SK-N-SH (cell line): ENCODE data around the gene COP1. TPM values are rescaled to one million over a fixed set of nuclear protein-coding genes. Genes with fewer than 3 reads are reported as not detected.

Source experiments
- CTCF ChIA-PET: fragments of 300-600, 350-600 bp; formaldehyde crosslinking; extraction: SDS; loops from one replicate; lab custom pipeline; 2021; lab: Yijun Ruan, JAX
- POLR2A ChIA-PET: fragments of 350-600 bp; sonication (Branson Sonifier 250); formaldehyde crosslinking; extraction: SDS; loops from one replicate; lab custom pipeline; 2020; ENCODE audit warnings: antibody characterized with exemption, inconsistent platforms; lab: Yijun Ruan, JAX
- DNase-seq: peaks from one replicate; pipeline ENCODE4 v3.0.0; 2012
- H2AFZ ChIP-seq: fragments of 200-600 bp; sonication (generic); 2 replicates; pipeline ENCODE4 v1.8.1; 2016; ENCODE audit warnings: antibody characterized with exemption, mild to moderate bottlenecking, low read depth
- H3F3A ChIP-seq: fragments of 200-600 bp; sonication (generic); replicated peaks from 2 replicates; pipeline ENCODE3; 2016; ENCODE audit warnings: antibody characterized with exemption, mild to moderate bottlenecking; ENCODE audit not compliant: insufficient read depth
- H3K27ac ChIP-seq, 2 experiments: fragments of 200-500 bp in 1 of 2; fragments of 200-600 bp in 1 of 2; sonication (Bioruptor generic) in 1 of 2; sonication (generic), shearing (Covaris generic) in 1 of 2; 2 replicates each; pipeline versions ENCODE4 v1.5.1 to v1.6.1; 2014 to 2016; ENCODE audit warnings: low read depth in 2 of 2, inconsistent platforms in 1 of 2, low read length in 1 of 2, mild to moderate bottlenecking in 1 of 2, mixed read lengths in 1 of 2
- H3K27me3 ChIP-seq: fragments of 200-600 bp; sonication (generic), shearing (Covaris generic); 2 replicates; pipeline ENCODE4 v1.6.1; 2016; ENCODE audit warnings: mixed run types; ENCODE audit not compliant: insufficient read depth
- H3K36me3 ChIP-seq, 2 experiments: fragments of 200-500 bp in 1 of 2; fragments of 200-600 bp in 1 of 2; sonication (Bioruptor generic) in 1 of 2; sonication (generic) in 1 of 2; replicated peaks in 1 of 2; 2 replicates each; pipeline versions ENCODE3 to v1.5.1; 2014 to 2016; ENCODE audit warnings: low read length in 1 of 2, mild to moderate bottlenecking in 1 of 2; ENCODE audit not compliant: insufficient read depth in 2 of 2, control insufficient read depth in 1 of 2
- H3K4me1 ChIP-seq, 2 experiments: fragments of 200-500 bp in 1 of 2; fragments of 200-600 bp in 1 of 2; sonication (Bioruptor generic) in 1 of 2; sonication (generic), shearing (Covaris generic) in 1 of 2; 2 replicates each; pipeline versions ENCODE4 v1.5.1 to v1.6.1; 2014 to 2016; ENCODE audit warnings: low read depth in 1 of 2, low read length in 1 of 2, mixed run types in 1 of 2; ENCODE audit not compliant: insufficient read depth in 2 of 2, control insufficient read depth in 1 of 2
- H3K4me2 ChIP-seq: fragments of 200-600 bp; sonication (generic), shearing (Covaris generic); 2 replicates; pipeline ENCODE4 v1.6.1; 2017; ENCODE audit warnings: mixed run types
- H3K4me3 ChIP-seq, 2 experiments: fragments of 200-500 bp in 1 of 2; fragments of 200-600 bp in 1 of 2; sonication (Bioruptor generic) in 1 of 2; sonication (generic), shearing (Covaris generic) in 1 of 2; 2 replicates each; pipeline versions ENCODE4 v1.5.1 to v1.8.1; 2014 to 2016; ENCODE audit warnings: low read depth in 2 of 2, inconsistent platforms in 1 of 2, low read length in 1 of 2, mild to moderate bottlenecking in 1 of 2, mixed read lengths in 1 of 2, moderate library complexity in 1 of 2
- H3K79me2 ChIP-seq: fragments of 200-600 bp; sonication (generic); 2 replicates; pipeline ENCODE4 v1.8.1; 2017; ENCODE audit warnings: mild to moderate bottlenecking; ENCODE audit not compliant: insufficient read depth
- H3K9ac ChIP-seq: fragments of 200-600 bp; sonication (generic); 2 replicates; pipeline ENCODE4 v1.6.1; 2017; ENCODE audit warnings: mixed run types
- H3K9me2 ChIP-seq: fragments of 200-600 bp; sonication (generic); 2 replicates; pipeline ENCODE4 v1.6.1; 2017; ENCODE audit warnings: mixed run types
- H3K9me3 ChIP-seq: fragments of 200-600 bp; sonication (generic); 2 replicates; pipeline ENCODE4 v1.6.1; 2017; ENCODE audit warnings: mixed run types, mild to moderate bottlenecking, moderate library complexity
- H4K20me1 ChIP-seq: fragments of 200-600 bp; sonication (generic); 2 replicates; pipeline ENCODE4 v1.6.1; 2017; ENCODE audit warnings: mild to moderate bottlenecking, mixed run types; ENCODE audit not compliant: insufficient read depth
- ELF1 ChIP-seq: IDR thresholded peaks from 2 replicates; pipeline ENCODE4 v1.4.0; 2012
- EP300 ChIP-seq, 2 experiments: IDR thresholded peaks; 2 replicates each; pipeline versions ENCODE4 v1.4.0 to v1.6.1; 2012; ENCODE audit warnings: borderline replicate concordance in 1 of 2, low read depth in 1 of 2, low read length in 1 of 2
- EZH2phosphoT487 ChIP-seq: fragments of 200-600 bp; sonication (generic); IDR thresholded peaks from 2 replicates; pipeline ENCODE4 v1.6.1; 2017; ENCODE audit warnings: low read depth, mixed run types, mild to moderate bottlenecking, antibody characterized with exemption, moderate library complexity, borderline replicate concordance
- FOSL2 ChIP-seq: IDR thresholded peaks from 2 replicates; pipeline ENCODE4 v1.4.0; 2012; ENCODE audit warnings: low read depth, mild to moderate bottlenecking, moderate library complexity, borderline replicate concordance
- FOXM1 ChIP-seq: IDR thresholded peaks from 2 replicates; pipeline ENCODE4 v1.4.0; 2012; ENCODE audit warnings: low read depth, mild to moderate bottlenecking
- GABPA ChIP-seq: IDR thresholded peaks from 2 replicates; pipeline ENCODE4 v1.4.0; 2012; ENCODE audit warnings: low read depth, mild to moderate bottlenecking
- GATA2 ChIP-seq: sonication (generic); formaldehyde crosslinking; IDR thresholded peaks from 2 replicates; pipeline ENCODE4 v1.5.0; 2020; ENCODE audit warnings: mild to moderate bottlenecking, missing genetic modification reagents
- JUND ChIP-seq: IDR thresholded peaks from 2 replicates; pipeline ENCODE4 v1.4.0; 2012
- MEF2A ChIP-seq: IDR thresholded peaks from 2 replicates; pipeline ENCODE4 v1.4.0; 2012; ENCODE audit warnings: low read depth, borderline replicate concordance
- MXI1 ChIP-seq: IDR thresholded peaks from 2 replicates; pipeline ENCODE4 v1.6.1; 2012; ENCODE audit warnings: mild to moderate bottlenecking, low read depth, low read length, improper control_type of control experiment
- POLR2AphosphoS5 ChIP-seq: IDR thresholded peaks from 2 replicates; pipeline ENCODE4 v1.6.1; 2012; ENCODE audit warnings: low read depth, low read length
- RAD21 ChIP-seq: IDR thresholded peaks from 2 replicates; pipeline ENCODE4 v1.6.1; 2012; ENCODE audit warnings: mild to moderate bottlenecking, low read length
- RCOR1 ChIP-seq: fragments of 150-350 bp; IDR thresholded peaks from 2 replicates; pipeline ENCODE4 v1.6.1; 2017; ENCODE audit warnings: antibody characterized with exemption, low read length
- RFX5 ChIP-seq: IDR thresholded peaks from 2 replicates; pipeline ENCODE4 v1.6.1; 2012; ENCODE audit warnings: mild to moderate bottlenecking, improper control_type of control experiment, low read length
- RXRA ChIP-seq: IDR thresholded peaks from 2 replicates; pipeline ENCODE4 v1.4.0; 2012; ENCODE audit warnings: low read depth, mild to moderate bottlenecking, borderline replicate concordance
- SIN3A ChIP-seq: IDR thresholded peaks from 2 replicates; pipeline ENCODE4 v1.6.1; 2012; ENCODE audit warnings: low read depth, mild to moderate bottlenecking, low read length, moderate library complexity, borderline replicate concordance
- SMC3 ChIP-seq: IDR thresholded peaks from 2 replicates; pipeline ENCODE4 v1.6.1; 2012; ENCODE audit warnings: low read depth, low read length, improper control_type of control experiment
- TAF1 ChIP-seq: IDR thresholded peaks from 2 replicates; pipeline ENCODE4 v1.6.1; 2012; ENCODE audit warnings: low read depth, mild to moderate bottlenecking, low read length, moderate library complexity, borderline replicate concordance
- TCF12 ChIP-seq: IDR thresholded peaks from 2 replicates; pipeline ENCODE4 v1.4.0; 2012
- TEAD4 ChIP-seq: IDR thresholded peaks from 2 replicates; pipeline ENCODE4 v1.4.0; 2012; ENCODE audit warnings: mild to moderate bottlenecking, borderline replicate concordance; ENCODE audit not compliant: insufficient read depth
- YY1 ChIP-seq: IDR thresholded peaks from 2 replicates; pipeline ENCODE4 v1.4.0; 2012; ENCODE audit warnings: low read depth, mild to moderate bottlenecking
- WGBS: methylation state at CpG from one replicate; pipeline ENCODE4 v1.1.6; 2017; ENCODE audit warnings: low lambda C conversion rate; 5-methylcytosine and 5-hydroxymethylcytosine counted together
- polyA plus RNA-seq, 3 experiments: library from polyadenylated mRNA; depleted of rRNA; stranded (reverse); fragments of >200 nt; gene quantifications; 2 replicates each; pipeline ENCODE4 v1.2.3, GENCODE V29; 2012
- TF ChIP-seq, protein P1 (sequence below): fragments of 150-350 bp; IDR thresholded peaks from 2 replicates; pipeline ENCODE4 v1.6.1; 2017; ENCODE audit warnings: antibody characterized with exemption, low read length, low read depth, borderline replicate concordance
- TF ChIP-seq, protein P2 (sequence below): IDR thresholded peaks from 2 replicates; pipeline ENCODE4; 2012
- TF ChIP-seq, protein P3 (sequence below): IDR thresholded peaks from 2 replicates; pipeline ENCODE4 v1.4.0; 2012; ENCODE audit warnings: low read depth, borderline replicate concordance
- TF ChIP-seq, protein P4 (sequence below): IDR thresholded peaks from 2 replicates; pipeline ENCODE4 v1.4.0; 2012; ENCODE audit warnings: low read depth

COP1 gene
- polyA plus RNA-seq, 1 of the 3 experiments (the other 2 are of a cell fraction): 10.3 TPM

GRCh38 chr1:176068256-176068655, 138.8 kb downstream of the COP1 start (continued):
- no peak for TF ChIP-seq RCOR1
- no peak for TF ChIP-seq TCF12
- TF ChIP-seq GABPA: no peak
- no peak for TF ChIP-seq MEF2A
- TF ChIP-seq GATA2 (CRISPR knock-in tag): no peak
- TF ChIP-seq RXRA: no peak
- no peak for TF ChIP-seq SMC3
- no peak for TF ChIP-seq FOSL2
- TF ChIP-seq, protein P1, sequence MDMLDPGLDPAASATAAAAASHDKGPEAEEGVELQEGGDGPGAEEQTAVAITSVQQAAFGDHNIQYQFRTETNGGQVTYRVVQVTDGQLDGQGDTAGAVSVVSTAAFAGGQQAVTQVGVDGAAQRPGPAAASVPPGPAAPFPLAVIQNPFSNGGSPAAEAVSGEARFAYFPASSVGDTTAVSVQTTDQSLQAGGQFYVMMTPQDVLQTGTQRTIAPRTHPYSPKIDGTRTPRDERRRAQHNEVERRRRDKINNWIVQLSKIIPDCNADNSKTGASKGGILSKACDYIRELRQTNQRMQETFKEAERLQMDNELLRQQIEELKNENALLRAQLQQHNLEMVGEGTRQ: no peak
- no peak for TF ChIP-seq RAD21
- TF ChIP-seq JUND: no peak
- no peak for TF ChIP-seq FOXM1
- TF ChIP-seq EZH2phosphoT487: no peak
- no peak for TF ChIP-seq TAF1
- TF ChIP-seq, protein P2, sequence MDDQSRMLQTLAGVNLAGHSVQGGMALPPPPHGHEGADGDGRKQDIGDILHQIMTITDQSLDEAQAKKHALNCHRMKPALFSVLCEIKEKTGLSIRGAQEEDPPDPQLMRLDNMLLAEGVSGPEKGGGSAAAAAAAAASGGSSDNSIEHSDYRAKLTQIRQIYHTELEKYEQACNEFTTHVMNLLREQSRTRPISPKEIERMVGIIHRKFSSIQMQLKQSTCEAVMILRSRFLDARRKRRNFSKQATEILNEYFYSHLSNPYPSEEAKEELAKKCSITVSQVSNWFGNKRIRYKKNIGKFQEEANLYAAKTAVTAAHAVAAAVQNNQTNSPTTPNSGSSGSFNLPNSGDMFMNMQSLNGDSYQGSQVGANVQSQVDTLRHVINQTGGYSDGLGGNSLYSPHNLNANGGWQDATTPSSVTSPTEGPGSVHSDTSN: no peak

- TF ChIP-seq YY1: no peak
- TF ChIP-seq, protein P3, sequence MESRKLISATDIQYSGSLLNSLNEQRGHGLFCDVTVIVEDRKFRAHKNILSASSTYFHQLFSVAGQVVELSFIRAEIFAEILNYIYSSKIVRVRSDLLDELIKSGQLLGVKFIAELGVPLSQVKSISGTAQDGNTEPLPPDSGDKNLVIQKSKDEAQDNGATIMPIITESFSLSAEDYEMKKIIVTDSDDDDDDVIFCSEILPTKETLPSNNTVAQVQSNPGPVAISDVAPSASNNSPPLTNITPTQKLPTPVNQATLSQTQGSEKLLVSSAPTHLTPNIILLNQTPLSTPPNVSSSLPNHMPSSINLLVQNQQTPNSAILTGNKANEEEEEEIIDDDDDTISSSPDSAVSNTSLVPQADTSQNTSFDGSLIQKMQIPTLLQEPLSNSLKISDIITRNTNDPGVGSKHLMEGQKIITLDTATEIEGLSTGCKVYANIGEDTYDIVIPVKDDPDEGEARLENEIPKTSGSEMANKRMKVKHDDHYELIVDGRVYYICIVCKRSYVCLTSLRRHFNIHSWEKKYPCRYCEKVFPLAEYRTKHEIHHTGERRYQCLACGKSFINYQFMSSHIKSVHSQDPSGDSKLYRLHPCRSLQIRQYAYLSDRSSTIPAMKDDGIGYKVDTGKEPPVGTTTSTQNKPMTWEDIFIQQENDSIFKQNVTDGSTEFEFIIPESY: no peak
- TF ChIP-seq MXI1: no peak
- no peak for TF ChIP-seq TEAD4
- TF ChIP-seq ELF1: no peak
- TF ChIP-seq RAD21: no peak
- TF ChIP-seq POLR2AphosphoS5: no peak
- TF ChIP-seq, protein P2: no peak
- TF ChIP-seq SIN3A: no peak
- TF ChIP-seq EP300 (IDR thresholded peaks at IDR 0.05; ENCODE audit: borderline replicate concordance in 1 of 2, low read depth in 1 of 2, low read length in 1 of 2): no peak
- no peak for TF ChIP-seq MEF2A
- TF ChIP-seq RFX5: no peak
- TF ChIP-seq, protein P4, sequence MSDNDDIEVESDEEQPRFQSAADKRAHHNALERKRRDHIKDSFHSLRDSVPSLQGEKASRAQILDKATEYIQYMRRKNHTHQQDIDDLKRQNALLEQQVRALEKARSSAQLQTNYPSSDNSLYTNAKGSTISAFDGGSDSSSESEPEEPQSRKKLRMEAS: no peak
- TF ChIP-seq, all 33 proteins: peak for 0
- Histone ChIP-seq H3K9me2 (no peaks in the 10 kb centered on the region), H3K4me3 (no peak overlapping the region), H3K27me3 (no peaks in the 10 kb centered on the region), H4K20me1 (no peaks in the 10 kb centered on the region), H3K4me1 (no peaks in the 10 kb centered on the region; a peak in 1 of 4 replicates), H2AFZ (no peak overlapping the region), H3K27ac (no peak overlapping the region), H3K4me2 (no peak overlapping the region), H3K9ac (no peak overlapping the region), H3K79me2 (peaks cover 8% of the 10 kb centered on the region; the same call in 1 of the 2 replicates), H3K36me3 (peaks cover 2 to 10% of the 10 kb centered on the region in 2 experiments), H3K9me3 (no peaks in the 10 kb centered on the region), H3F3A (no peaks in the 10 kb centered on the region)
- ChIA-PET POLR2A (no interaction called here), CTCF (interaction anchor here (1.2 to 1.8 kb wide), 2 partner anchors 178 to 916 kb away, joined by 3 to 6 read pairs; no protein-coding TSS in a partner anchor)
- no peak for DNase-seq
- WGBS: 100% methylated on average over 1 of the region's 1 CpG
Observed at GRCh38 chr1:176066709-176067108, 140.4 kb downstream of the COP1 start.
